CD4-positive, alpha-beta T cell (primary cell): Measurements from ENCODE around the gene INSIG1. TPM values are rescaled to one million over a fixed set of nuclear protein-coding genes. Genes with fewer than 3 reads are reported as not detected.

Experiments used
- ATAC-seq: fragments of 200-7000 bp; cut with Tn5 transposase; one replicate; pipeline ENCODE4 v1.10.0; 2022; ENCODE audit warnings: mild to moderate bottlenecking; ENCODE audit not compliant: poor library complexity
- CTCF ChIA-PET: fragments of 350-600 bp; sonication (Branson Sonifier 250); formaldehyde crosslinking; loops from one replicate; lab custom pipeline; 2021; ENCODE audit warnings: antibody characterized with exemption, inconsistent platforms; lab: Charles Lee
- POLR2A ChIA-PET: fragments of 350-600 bp; sonication (Branson Sonifier 250); formaldehyde crosslinking; loops from one replicate; lab custom pipeline; 2021; ENCODE audit warnings: antibody characterized with exemption, inconsistent platforms; lab: Charles Lee
- DNase-seq, 14 experiments: peaks; one replicate each; pipeline ENCODE4 v3.0.0-alpha.2; 2013 to 2020; ENCODE audit warnings: mixed read lengths in 2 of 14
- H3K27ac ChIP-seq, 2 donors: one replicate each; pipeline versions ENCODE4 v1.5.1 to v1.7.0; 2013; ENCODE audit warnings: low read length in 2 of 2, low read depth in 1 of 2, mild to moderate bottlenecking in 1 of 2
- H3K27me3 ChIP-seq, 2 experiments: 1 replicate in 1 of 2; 2 replicates in 1 of 2; pipeline versions ENCODE4 v1.6.1 to v1.7.0; 2013; ENCODE audit warnings: low read length in 2 of 2, control low read depth in 1 of 2, mild to moderate bottlenecking in 1 of 2, moderate library complexity in 1 of 2; ENCODE audit not compliant: insufficient read depth in 2 of 2, control insufficient read depth in 1 of 2
- H3K36me3 ChIP-seq: one replicate; pipeline ENCODE4 v1.6.1; 2013; ENCODE audit warnings: low read length, control low read depth; ENCODE audit not compliant: insufficient read depth
- H3K4me1 ChIP-seq: one replicate; pipeline ENCODE4 v1.6.1; 2013; ENCODE audit warnings: low read length, control low read depth; ENCODE audit not compliant: insufficient read depth
- H3K4me3 ChIP-seq: one replicate; pipeline ENCODE4 v1.5.1; 2013; ENCODE audit warnings: mild to moderate bottlenecking, low read length, moderate library complexity
- H3K9me3 ChIP-seq, 2 experiments: 1 replicate in 1 of 2; 2 replicates in 1 of 2; pipeline versions ENCODE4 v1.6.1 to v1.7.0; 2013; ENCODE audit warnings: low read length in 2 of 2, mild to moderate bottlenecking in 2 of 2, control low read depth in 1 of 2, moderate library complexity in 1 of 2; ENCODE audit not compliant: control insufficient read depth in 1 of 2, insufficient read depth in 1 of 2
- H3K27ac Mint-ChIP-seq: one replicate; pipeline ENCODE4 v1.8.0; 2020; ENCODE audit warnings: mixed read lengths
- H3K27me3 Mint-ChIP-seq: one replicate; pipeline ENCODE4 v1.8.0; 2021; ENCODE audit warnings: mixed read lengths
- H3K36me3 Mint-ChIP-seq: one replicate; pipeline ENCODE4 v1.8.0; 2021; ENCODE audit warnings: low read depth, mixed read lengths
- H3K4me1 Mint-ChIP-seq: one replicate; pipeline ENCODE4 v1.8.0; 2021; ENCODE audit warnings: low read depth, mixed read lengths
- H3K4me3 Mint-ChIP-seq: one replicate; pipeline ENCODE4 v1.8.0; 2020; ENCODE audit warnings: mild to moderate bottlenecking, mixed read lengths
- H3K9me3 Mint-ChIP-seq: one replicate; pipeline ENCODE4 v1.8.0; 2020; ENCODE audit warnings: mixed read lengths
- CTCF ChIP-seq: fragments of 200-600 bp; IDR thresholded peaks from one replicate; pipeline ENCODE4 v1.8.0; 2022; ENCODE audit warnings: antibody characterized with exemption, mild to moderate bottlenecking
- intact Hi-C, 2 experiments: fragments of 100-400 bp; cut with DNase I in 1 of 2; cut with micrococcal nuclease in 1 of 2; formaldehyde crosslinking; loops; one replicate each; pipeline versions ENCODE4 v1.15.1 to v1.9.0; 2023 to 2025; cut with DNase I, micrococcal nuclease
- total RNA-seq, 174 experiments: library from RNA in 2 of 174; stranded (reverse) in 2 of 174; gene quantifications; one replicate each; pipeline ENCODE4 v1.2.3 and lab custom pipeline; 2021 to 2026

The INSIG1 gene
- total RNA-seq, 2 experiments from 2014 or later = 58.1 to 60.9 TPM

- Mint-ChIP-seq H3K27ac (no peak overlapping the region), H3K36me3 (no peaks in the 10 kb centered on the region), H3K27me3 (peaks cover 25% of the 10 kb centered on the region), H3K9me3 (no peaks in the 10 kb centered on the region), H3K4me3 (no peak overlapping the region), H3K4me1 (no peaks in the 10 kb centered on the region)
- peaks cover 0 to under 1% of the 10 kb centered on the region in 2 experiments for H3K9me3 ChIP-seq
- CTCF ChIA-PET = no interaction called here
- no peak for DNase-seq
- peaks cover 0 to 2% of the 10 kb centered on the region in 2 experiments for H3K27me3 ChIP-seq
- H3K4me1 ChIP-seq = no peaks in the 10 kb centered on the region
- no peaks in the 10 kb centered on the region for H3K36me3 ChIP-seq
- TF ChIP-seq CTCF = no peak
- ATAC-seq = no peak
- H3K4me3 ChIP-seq = no peak overlapping the region
- intact Hi-C loops = no loop called here
- no peak overlapping the region for H3K27ac ChIP-seq
- POLR2A ChIA-PET = interaction anchor here (0.5 kb wide), 1 partner anchor 370 kb away, joined by 3 read pairs; no protein-coding TSS in a partner anchor
Measured at GRCh38 chr7:155352753-155353115, 55.1 kb downstream of the INSIG1 start.

DNA sequence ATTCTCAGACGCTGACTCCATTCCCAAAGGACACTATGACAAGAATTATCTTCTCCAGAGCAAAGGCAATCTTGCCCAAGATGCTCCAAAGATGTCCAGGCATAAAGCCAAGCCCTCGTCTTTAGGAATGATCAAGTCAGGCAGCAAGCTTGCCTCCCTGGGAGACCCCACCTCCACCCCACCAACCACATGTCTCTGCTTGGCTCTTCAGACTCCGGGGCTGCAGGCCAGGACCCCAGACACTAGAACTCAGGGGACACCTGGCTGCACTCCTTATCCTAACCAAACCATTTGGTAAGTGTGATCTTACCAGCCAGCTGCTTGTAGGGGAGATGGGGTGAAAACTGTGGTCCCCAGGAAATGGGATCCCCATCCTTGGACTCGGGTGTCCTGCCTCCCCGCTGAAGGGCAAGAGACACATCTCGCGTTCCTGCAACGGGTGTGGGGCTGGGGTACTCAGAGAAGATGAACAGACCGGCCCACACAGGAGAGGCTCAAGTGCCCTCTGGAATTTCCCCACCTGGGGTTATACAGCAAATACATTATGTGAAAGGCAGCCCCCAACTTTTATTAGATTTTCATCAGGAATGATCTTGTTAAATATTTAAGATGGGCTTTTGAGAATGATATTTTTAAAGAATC lies 55.7 kb downstream of the INSIG1 start:
- H3K36me3 ChIP-seq = no peaks in the 10 kb centered on the region
- no peak for TF ChIP-seq CTCF
- H3K9me3 Mint-ChIP-seq = no peaks in the 10 kb centered on the region
- H3K4me3 Mint-ChIP-seq = no peak overlapping the region
- DNase-seq (peak in 1 of 14 experiments; percentile 17), ATAC-seq (no peak)
- H3K27me3 ChIP-seq = peaks cover 0 to 4% of the 10 kb centered on the region in 2 experiments
- no peaks in the 10 kb centered on the region for H3K4me1 Mint-ChIP-seq
- H3K4me3 ChIP-seq = no peak overlapping the region
- H3K27me3 Mint-ChIP-seq = peaks cover 30% of the 10 kb centered on the region
- H3K4me1 ChIP-seq = no peaks in the 10 kb centered on the region
- ChIA-PET POLR2A (interaction anchor here (0.5 kb wide), 1 partner anchor 370 kb away, joined by 3 read pairs; no protein-coding TSS in a partner anchor), CTCF (no interaction called here)
- no peaks in the 10 kb centered on the region for H3K36me3 Mint-ChIP-seq
- H3K27ac ChIP-seq = no peak overlapping the region
- H3K9me3 ChIP-seq = peaks cover 0 to 7% of the 10 kb centered on the region in 2 experiments
- intact Hi-C loops = no loop called here
- H3K27ac Mint-ChIP-seq = no peak overlapping the region

DNA sequence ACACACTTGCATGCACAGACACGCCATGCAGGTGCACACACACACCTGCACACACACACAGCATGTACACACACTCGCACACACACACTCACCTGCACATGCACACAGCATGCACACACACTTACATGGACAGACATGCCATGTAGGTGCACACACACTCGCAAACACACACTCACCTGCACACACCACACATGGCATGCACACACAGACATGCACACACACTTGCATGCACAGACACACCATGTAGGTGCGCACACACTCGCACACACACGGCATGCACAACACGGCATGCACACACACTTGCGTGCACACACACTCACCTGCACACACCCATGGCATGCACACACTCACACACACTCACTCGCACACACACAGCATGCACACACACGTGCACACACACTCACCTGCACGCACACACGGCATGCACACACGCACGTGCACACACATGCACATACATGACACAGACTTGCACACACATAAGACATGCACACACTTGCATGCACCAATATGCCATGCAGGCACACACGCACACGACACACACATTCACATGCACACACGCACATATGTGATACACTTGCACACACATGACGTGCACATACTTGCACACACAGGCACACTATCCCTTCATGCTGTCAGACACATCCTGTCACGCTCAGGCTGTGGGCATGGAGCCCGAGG lies 56.8 kb downstream of the INSIG1 start:
- no peak overlapping the region for H3K27ac Mint-ChIP-seq
- Histone ChIP-seq H3K4me3 (no peak overlapping the region), H3K27ac (no peak overlapping the region), H3K36me3 (no peaks in the 10 kb centered on the region), H3K4me1 (no peaks in the 10 kb centered on the region), H3K9me3 (peaks cover 0 to 7% of the 10 kb centered on the region in 2 experiments), H3K27me3 (peaks cover 0 to 2% of the 10 kb centered on the region in 2 experiments)
- intact Hi-C loops = no loop called here
- H3K9me3 Mint-ChIP-seq = no peaks in the 10 kb centered on the region
- DNase-seq = no peak
- no peak overlapping the region for H3K4me3 Mint-ChIP-seq
- peaks cover 37% of the 10 kb centered on the region for H3K27me3 Mint-ChIP-seq
- ATAC-seq = no peak
- POLR2A ChIA-PET = no interaction called here
- CTCF ChIA-PET = no interaction called here
- H3K4me1 Mint-ChIP-seq = no peaks in the 10 kb centered on the region
- H3K36me3 Mint-ChIP-seq = no peaks in the 10 kb centered on the region
- TF ChIP-seq CTCF = no peak
